NCI-H1092 treated with DMSO at 0.1 percent for 48 hours (cell line): Measurements from ENCODE around the gene AGTRAP.

Experiments used
- DNase-seq: peaks from one replicate; lab custom pipeline; 2025; lab: John Stamatoyannopoulos, UW

Gene AGTRAP

GRCh38 chr1:11784993-11785769, 49.2 kb downstream of the AGTRAP start:
- DNase-seq = peak; percentile 23

- no peak for DNase-seq
Observed at GRCh38 chr1:11786168-11786567, 50.2 kb downstream of the AGTRAP start.

- no peak for DNase-seq
Observed at GRCh38 chr1:11787251-11787803, 51.4 kb downstream of the AGTRAP start.

- DNase-seq = no peak
Observed at GRCh38 chr1:11787804-11788436, 52.0 kb downstream of the AGTRAP start.

- no peak for DNase-seq
Observed at GRCh38 chr1:11788549-11789053, 52.7 kb downstream of the AGTRAP start.

GRCh38 chr1:11789126-11790067, 53.5 kb downstream of the AGTRAP start:
- DNase-seq = no peak

- DNase-seq = no peak
Observed at GRCh38 chr1:11790101-11790879, 54.4 kb downstream of the AGTRAP start.

- DNase-seq = no peak
Observed at GRCh38 chr1:11790880-11791715, 55.2 kb downstream of the AGTRAP start.

- no peak for DNase-seq
Observed at GRCh38 chr1:11792106-11792505, 56.2 kb downstream of the AGTRAP start.

GRCh38 chr1:11793819-11794218, 57.9 kb downstream of the AGTRAP start:
- no peak for DNase-seq

- DNase-seq = no peak
Observed at GRCh38 chr1:11794446-11795237, 58.7 kb downstream of the AGTRAP start.

- DNase-seq = no peak
Observed at GRCh38 chr1:11795238-11795890, 59.4 kb downstream of the AGTRAP start.

- no peak for DNase-seq
Observed at GRCh38 chr1:11796036-11796828, 60.3 kb downstream of the AGTRAP start.

GRCh38 chr1:11797525-11798216, 61.7 kb downstream of the AGTRAP start:
- no peak for DNase-seq

GRCh38 chr1:11799099-11799498, 63.2 kb downstream of the AGTRAP start:
- DNase-seq = no peak

- DNase-seq = no peak
Observed at GRCh38 chr1:11799896-11800295, 64.0 kb downstream of the AGTRAP start.

GRCh38 chr1:11800391-11800755, 64.4 kb downstream of the AGTRAP start:
- no peak for DNase-seq
